ENCODE data around the gene CYP4F22.
"Not testable (repeated sequence)": the region's sequence is repeated elsewhere in the genome, so short reads cannot be mapped to it uniquely, and the experiment has no call there.

CYP4F22 gene

DNA sequence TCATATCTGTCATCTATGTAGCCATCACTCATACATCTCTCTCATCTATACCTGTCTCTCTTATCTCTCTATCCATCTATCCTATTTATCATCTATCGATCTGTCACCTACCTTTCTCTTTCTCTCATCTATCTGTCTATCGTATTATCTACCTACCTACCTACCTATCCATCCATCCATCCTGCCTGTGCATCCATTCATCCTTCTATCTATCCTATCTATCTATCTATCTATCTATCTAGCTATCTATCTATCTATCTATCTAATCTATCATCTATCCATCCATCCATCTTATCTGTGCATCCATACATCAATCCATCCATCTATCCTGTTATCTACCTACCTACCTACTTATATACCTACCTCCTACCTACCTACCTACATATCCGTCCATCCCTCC is 62.1 kb downstream of the CYP4F22 start:
- no peak for DNase-seq (ENCODE audit: low spot score)

DNA sequence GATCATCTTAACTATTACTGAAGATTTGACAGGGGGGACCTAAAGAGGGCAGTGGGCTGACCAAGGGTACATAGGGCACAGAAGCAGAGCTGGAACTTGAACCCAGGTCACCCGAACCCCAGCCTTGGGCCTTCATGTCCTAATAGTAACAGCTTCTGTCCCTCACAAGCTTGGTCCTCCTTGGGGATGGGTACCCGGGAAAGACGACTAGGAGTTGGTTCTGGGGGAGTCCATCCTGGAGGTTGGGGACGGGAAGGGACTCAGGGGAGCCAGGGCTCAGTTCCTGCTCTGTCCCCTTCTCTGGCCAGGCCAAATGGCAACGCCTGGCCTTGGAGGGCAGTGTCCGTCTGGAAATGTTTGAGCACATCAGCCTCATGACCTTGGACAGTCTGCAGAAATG is 67.1 kb downstream of the CYP4F22 start:
- no peak for DNase-seq (ENCODE audit: low spot score)

DNA sequence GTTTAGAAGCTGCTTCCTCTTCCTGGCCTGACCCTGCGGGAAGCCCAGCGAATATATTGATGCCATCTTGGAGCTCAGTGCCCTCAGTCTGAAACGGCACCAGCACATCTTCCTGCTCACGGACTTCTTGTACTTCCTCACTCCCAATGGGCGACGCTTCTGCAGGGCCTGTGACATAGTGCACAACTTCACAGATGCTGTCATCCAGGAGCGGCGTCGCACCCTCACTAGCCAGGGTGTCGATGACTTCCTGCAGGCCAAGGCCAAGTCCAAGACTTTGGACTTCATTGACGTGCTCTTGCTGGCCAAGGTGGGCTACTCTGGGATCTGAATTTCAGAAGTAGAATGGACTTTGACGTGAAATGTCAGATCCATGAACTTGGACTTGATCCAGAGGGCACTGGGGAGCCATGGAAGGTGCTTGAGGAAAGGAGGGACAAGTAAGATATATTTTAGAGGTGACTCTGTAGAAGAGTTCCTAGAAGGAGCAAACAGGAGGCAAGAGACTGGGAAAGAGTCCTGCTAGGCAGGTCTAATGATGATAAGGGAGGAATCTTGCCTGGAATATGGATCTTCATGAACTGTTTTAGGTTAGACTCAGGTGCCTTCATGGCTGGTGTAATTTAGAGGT is 68.3 kb downstream of the CYP4F22 start:
- DNase-seq (ENCODE audit: low spot score), result no peak

DNA sequence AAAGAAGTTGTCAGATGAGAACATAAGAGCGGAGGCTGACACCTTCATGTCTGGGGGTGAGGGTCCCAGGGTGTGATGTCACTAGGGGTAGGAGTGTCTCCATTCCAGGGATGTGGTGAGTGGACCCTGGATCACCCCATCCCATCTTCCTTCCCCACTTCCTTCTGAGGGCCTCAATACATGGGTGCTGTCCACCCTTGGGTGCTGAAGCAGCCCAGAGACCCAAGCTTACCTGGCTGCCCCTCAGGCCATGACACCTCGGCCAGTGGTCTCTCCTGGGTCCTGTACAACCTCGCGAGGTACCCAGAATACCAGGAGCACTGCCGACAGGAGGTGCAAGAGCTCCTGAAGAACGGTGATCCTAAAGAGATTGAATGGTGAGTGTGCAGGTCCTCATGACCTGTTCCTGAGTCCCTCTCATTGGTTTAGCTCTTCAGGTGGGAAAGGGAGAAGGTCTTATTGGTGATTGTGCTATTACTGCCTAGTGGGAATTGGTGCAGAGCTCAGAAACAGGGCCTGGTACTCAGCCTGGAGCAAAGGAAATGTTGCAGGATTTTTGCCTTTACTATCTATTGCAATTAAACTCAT is 69.0 kb downstream of the CYP4F22 start:
- DNase-seq (ENCODE audit: low spot score), result no peak

DNA sequence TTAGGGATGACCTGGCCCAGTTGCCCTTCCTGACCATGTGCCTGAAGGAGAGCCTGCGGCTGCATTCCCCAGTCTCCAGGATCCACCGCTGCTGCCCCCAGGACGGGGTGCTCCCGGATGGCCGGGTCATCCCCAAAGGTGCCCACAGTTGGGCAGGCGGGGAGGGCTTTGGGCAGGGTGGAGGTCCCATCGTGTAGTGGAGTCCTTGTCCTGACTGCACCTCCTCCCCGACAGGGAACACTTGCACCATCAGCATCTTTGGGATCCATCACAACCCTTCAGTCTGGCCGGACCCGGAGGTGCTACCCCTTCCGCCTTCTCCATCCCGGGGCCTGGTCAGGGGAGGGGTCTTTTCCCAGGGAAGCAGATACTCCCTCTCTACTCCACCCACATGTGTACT is 75.0 kb downstream of the CYP4F22 start:
- no peak for DNase-seq (ENCODE audit: low spot score)

DNA sequence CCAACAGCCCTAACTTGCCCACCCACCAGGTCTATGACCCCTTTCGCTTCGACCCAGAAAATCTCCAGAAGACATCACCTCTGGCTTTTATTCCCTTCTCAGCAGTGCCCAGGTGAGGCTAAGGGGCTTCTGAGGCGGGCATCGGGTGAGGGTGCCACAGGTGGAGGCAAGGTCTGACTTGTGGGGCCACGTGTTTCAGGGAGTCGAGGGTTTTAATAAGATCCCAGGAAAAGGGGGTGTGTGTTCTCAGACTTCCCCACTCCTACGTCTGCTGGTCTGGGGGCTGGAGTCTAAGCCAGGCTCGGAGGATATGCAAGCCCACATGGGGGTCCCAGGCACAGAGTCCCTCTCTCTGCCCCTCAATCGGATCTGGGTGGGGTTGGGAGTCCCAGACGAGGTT is 75.8 kb downstream of the CYP4F22 start:
- DNase-seq (ENCODE audit: low spot score), result no peak

DNA sequence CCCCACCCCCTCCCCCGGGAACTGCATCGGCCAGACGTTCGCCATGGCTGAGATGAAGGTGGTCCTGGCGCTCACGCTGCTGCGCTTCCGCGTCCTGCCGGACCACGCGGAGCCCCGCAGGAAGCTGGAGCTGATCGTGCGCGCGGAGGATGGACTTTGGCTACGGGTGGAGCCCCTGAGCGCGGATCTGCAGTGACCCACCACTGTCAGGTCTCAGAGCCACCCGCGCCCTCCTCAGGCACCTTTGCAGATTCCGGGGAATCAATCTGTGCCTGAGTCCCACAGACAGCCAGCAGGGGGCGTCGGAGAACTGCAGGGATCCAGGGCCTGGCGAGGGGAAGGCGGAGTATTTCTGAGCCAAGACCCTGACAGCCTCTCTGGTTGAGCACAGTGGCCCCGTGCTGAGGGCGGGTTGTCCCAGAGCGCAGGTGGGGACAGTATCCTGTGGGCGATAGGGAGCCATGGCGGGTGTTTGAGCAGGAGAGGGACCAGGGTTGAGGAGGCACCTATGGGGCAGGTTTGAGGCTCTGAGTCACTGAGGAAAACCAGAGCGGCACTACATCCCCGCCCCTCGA is 76.3 kb downstream of the CYP4F22 start:
- peak; percentile 79 for DNase-seq (ENCODE audit: low spot score)

DNA sequence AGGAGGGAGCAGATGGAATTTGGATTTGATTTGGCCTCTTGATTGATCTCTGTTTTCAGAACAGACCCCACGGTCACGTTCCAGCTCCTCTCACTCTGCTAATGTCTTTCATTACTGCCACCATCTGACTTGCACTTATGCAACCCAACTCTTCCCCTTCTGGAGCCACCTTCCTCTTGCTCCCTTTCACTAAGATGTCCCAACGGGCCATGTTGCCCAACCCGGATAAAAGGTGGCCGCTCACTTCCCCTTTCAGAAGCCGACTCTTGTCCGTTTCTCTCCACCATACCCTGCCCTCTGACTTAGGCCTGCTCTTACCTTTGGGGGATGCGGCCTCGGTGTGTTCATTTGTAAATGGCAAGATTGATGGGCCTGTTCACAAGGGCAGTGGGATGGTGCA is 79.3 kb downstream of the CYP4F22 start:
- no peak for DNase-seq (ENCODE audit: low spot score)

DNA sequence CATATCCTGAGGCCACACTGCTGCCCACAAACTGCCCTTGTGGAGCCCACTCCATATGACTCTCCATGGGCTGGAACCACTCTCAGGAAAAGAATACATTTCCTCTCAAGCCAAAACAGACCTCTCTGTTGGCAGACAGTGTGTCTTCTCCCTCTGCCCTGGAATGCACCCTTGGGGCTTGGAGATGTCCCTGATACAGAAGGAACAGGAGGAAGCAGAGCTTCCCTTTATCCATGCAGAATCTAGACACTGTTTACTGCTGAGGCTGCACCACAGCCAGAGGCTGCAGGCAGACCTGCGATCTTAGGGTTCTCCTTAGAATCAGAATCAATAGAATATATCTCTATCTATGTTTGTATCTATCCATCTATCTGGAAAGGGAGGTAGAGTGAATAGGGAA is 79.9 kb downstream of the CYP4F22 start:
- no peak for DNase-seq (ENCODE audit: low spot score)

DNA sequence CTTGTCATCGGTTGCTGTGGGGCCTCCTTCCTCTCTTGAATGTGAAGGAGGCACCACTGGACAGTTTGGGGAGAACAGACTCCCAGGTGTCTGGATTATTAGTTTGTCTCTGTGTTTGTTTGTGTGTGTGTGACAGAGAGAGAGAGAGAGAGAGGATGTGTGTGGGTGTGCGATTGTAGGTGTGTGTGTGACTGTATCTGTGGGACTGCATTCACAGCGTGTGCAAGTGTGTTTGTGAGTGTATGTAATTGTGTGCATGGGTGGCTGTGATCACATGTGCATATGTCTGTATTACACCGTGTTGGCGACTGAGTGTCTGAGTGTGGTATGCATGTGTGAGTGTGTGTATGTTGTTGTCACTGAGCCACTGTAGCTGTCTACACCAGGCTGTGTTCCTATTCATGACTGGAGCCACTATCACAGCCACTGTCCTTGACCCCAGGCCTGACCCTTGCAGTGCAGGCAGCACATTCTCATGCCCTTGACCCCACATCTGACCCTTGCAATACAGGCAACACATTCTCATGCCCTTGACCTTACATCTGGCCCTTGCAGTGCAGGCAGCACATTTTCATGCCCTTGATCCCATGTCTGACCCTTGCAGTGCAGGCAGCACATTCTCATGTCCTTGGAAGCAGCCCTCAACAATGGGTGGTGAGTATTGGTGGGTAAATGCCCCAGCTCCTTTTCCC is 81.6 kb downstream of the CYP4F22 start:
- no peak for DNase-seq (ENCODE audit: low spot score)

DNA sequence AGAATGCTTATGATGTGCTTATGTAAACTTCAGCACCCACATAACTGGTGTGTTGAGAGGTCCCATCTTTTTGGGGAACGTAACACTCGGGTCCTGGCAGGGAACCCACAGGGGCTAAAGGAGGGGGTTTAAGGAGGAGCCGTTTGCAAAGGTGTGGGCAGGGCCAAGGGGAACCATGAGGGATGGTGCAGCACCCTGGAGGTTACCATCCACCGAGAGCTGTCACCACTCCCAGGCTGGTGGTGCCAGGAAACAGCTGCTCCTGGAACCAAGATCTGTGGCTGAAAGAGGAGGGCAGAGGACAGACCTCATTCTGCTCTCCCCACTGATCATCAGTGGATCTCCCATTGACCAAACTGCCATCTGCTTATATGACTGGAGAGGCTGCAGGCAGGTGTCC is 83.5 kb downstream of the CYP4F22 start:
- DNase-seq (ENCODE audit: low spot score), result no peak

DNA sequence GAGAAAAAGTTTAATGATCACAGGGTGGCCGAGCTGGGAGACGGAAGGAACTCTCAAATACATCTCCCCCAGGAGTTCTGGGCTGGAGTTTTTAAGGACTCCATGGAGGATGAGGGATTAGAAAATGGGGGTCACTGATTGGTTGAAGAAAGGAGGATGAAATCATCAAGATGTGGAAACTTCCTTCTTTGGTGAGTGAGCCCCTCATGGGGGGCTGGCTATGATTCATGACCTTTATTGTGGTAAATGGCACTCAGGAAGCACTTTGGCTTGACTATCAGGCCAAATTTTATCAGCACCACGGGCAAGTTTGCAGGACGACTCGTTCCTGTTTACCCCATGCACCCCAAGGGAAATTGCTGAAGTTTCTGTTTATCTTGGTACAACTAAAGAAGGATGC is 84.2 kb downstream of the CYP4F22 start:
- DNase-seq (ENCODE audit: low spot score), result not testable (repeated sequence)

DNA sequence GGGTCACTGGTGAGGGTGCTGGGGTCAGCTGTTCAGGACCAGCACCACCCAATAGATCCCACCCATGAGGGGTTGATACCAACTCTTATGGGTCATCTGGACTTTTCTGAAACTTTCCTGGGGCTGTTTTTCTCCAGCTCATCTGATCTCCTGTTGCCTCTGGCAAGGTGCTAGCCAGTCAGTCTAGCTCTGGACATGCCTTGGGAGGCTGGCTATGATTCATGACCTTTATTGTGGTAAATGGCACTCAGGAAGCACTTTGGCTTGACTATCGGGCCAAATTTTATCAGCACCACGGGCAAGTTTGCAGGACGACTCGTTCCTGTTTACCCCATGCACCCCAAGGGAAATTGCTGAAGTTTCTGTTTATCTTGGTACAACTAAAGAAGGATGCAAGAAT is 85.4 kb downstream of the CYP4F22 start:
- not testable (repeated sequence) for DNase-seq (ENCODE audit: low spot score)

DNA sequence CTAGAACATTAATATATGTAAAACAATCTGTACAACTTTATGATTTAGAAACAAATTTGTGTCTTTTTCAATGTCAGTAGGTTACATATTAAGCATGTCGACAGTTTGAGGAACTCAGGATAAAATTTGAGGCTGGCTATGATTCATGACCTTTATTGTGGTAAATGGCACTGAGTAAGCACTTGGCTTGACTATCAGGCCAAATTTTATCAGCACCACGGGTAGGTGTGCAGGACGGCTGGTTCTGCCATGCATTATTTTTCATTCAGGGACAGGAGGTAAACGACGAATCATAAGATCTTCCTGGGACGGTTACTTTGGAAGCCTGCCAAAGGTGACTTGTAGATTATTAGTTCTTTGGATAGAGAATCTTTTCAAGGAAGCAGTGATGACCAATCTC is 86.7 kb downstream of the CYP4F22 start:
- DNase-seq (ENCODE audit: low spot score), result no peak
